Lower lobe of right lung (tissue), 2 donors: Measurements from ENCODE around the gene SYTL2. TPM values are rescaled to one million over a fixed set of nuclear protein-coding genes. Genes with fewer than 3 reads are reported as not detected.

Experiments
- ATAC-seq, 2 donors: fragments of 200-7000 bp; cut with Tn5 transposase; one replicate each; pipeline ENCODE4 v1.9.1; 2020 to 2022; ENCODE audit warnings: mild to moderate bottlenecking in 2 of 2, moderate library complexity in 2 of 2
- DNase-seq: peaks from one replicate; pipeline ENCODE4 v3.0.0-alpha.2; 2020
- H3K27ac ChIP-seq: fragments of 200-600 bp; one replicate; pipeline ENCODE4 v1.8.0; 2022
- H3K27me3 ChIP-seq: fragments of 200-600 bp; one replicate; pipeline ENCODE4 v1.8.0; 2022; ENCODE audit warnings: low read depth
- H3K36me3 ChIP-seq: fragments of 200-600 bp; one replicate; pipeline ENCODE4 v1.8.0; 2022; ENCODE audit warnings: mild to moderate bottlenecking
- H3K4me1 ChIP-seq: fragments of 200-600 bp; one replicate; pipeline ENCODE4 v1.8.0; 2022
- H3K4me3 ChIP-seq: fragments of 200-600 bp; one replicate; pipeline ENCODE4 v1.8.0; 2022; ENCODE audit warnings: mild to moderate bottlenecking
- H3K9me3 ChIP-seq: fragments of 200-600 bp; one replicate; pipeline ENCODE4 v1.8.0; 2022
- CTCF ChIP-seq: fragments of 200-600 bp; IDR thresholded peaks from one replicate; pipeline ENCODE4 v1.8.0; 2022; ENCODE audit warnings: antibody characterized with exemption, mild to moderate bottlenecking
- intact Hi-C: fragments of 100-400 bp; cut with DNase I; formaldehyde crosslinking; loops from one replicate; pipeline ENCODE4 v1.11.0; 2022
- total RNA-seq: library from RNA; stranded (reverse); fragmentation: NEBNext Ultra II Directional; extraction: Animal tissue kit (Norgen Biotek cat#: 25700); gene quantifications from one replicate; pipeline ENCODE4 v1.2.1, GENCODE V29; 2021
- donor health status: DM: no; HTN: yes; CAD: no; lungs with severe emphysema.

The SYTL2 gene
- total RNA-seq, 1 donor from 2014 or later: 23.6 TPM

GRCh38 chr11:85764796-85765195 is 46.1 kb downstream of the SYTL2 start:
- no peak overlapping the region for H3K4me3 ChIP-seq
- no peaks in the 10 kb centered on the region for H3K4me1 ChIP-seq
- no peaks in the 10 kb centered on the region for H3K9me3 ChIP-seq
- no peak for ATAC-seq
- no peak for TF ChIP-seq CTCF
- H3K36me3 ChIP-seq: no peaks in the 10 kb centered on the region
- no peak for DNase-seq
- H3K27me3 ChIP-seq: no peaks in the 10 kb centered on the region
- intact Hi-C loops: no loop called here
- no peak overlapping the region for H3K27ac ChIP-seq

DNA sequence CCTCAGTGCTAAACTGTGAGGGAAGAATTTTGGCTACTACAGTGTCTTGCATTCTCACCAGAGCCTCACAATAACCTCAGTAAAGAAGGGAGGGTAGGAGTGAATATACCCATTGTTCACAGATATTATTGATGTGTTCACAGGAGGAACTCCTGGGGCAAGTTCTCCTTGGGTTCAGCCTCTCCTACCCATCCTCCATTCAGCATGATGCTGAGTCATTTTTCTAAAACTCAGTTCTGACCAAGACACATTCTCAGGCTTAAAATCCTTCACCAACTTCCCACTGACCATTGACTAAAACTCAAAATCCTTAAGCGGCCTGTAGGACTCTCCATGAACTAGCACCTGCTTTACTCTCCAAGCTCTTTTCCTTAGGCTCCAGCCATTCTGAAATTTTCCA is 48.7 kb downstream of the SYTL2 start:
- ATAC-seq: no peak
- Histone ChIP-seq H3K27me3 (no peaks in the 10 kb centered on the region), H3K36me3 (no peaks in the 10 kb centered on the region), H3K4me1 (no peaks in the 10 kb centered on the region), H3K27ac (no peak overlapping the region), H3K4me3 (no peak overlapping the region), H3K9me3 (no peaks in the 10 kb centered on the region)
- intact Hi-C loops: no loop called here
- TF ChIP-seq CTCF: no peak
- DNase-seq: no peak

DNA sequence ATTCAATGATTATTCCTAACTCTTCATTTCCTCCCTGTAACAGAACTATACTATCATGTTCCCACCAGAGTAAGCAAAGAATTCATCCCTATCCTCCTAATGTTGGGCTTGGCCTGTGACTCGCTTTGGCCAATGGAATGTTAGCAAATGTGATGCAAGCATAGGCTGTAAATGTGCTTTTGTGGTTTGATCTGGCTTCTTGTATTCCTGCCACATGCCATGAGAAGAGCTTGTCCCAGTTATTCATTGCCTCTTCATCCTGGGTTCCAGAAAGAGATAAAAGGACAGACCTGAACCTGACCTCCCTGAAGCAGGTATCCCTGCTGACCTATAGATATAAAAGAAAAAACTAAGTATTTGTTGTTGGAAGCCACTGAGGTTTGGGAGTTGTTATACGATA is 51.0 kb downstream of the SYTL2 start:
- DNase-seq (no peak), ATAC-seq (no peak)
- Histone ChIP-seq H3K27ac (no peak overlapping the region), H3K4me1 (no peaks in the 10 kb centered on the region), H3K27me3 (no peaks in the 10 kb centered on the region), H3K36me3 (no peaks in the 10 kb centered on the region), H3K9me3 (no peaks in the 10 kb centered on the region), H3K4me3 (no peak overlapping the region)
- no peak for TF ChIP-seq CTCF
- intact Hi-C loops: no loop called here

- no peak for TF ChIP-seq CTCF
- H3K4me3 ChIP-seq: no peak overlapping the region
- H3K4me1 ChIP-seq: no peaks in the 10 kb centered on the region
- intact Hi-C loops: no loop called here
- ATAC-seq: no peak
- no peak for DNase-seq
- H3K36me3 ChIP-seq: no peaks in the 10 kb centered on the region
- no peak overlapping the region for H3K27ac ChIP-seq
- H3K27me3 ChIP-seq: no peaks in the 10 kb centered on the region
- H3K9me3 ChIP-seq: no peaks in the 10 kb centered on the region
Observed at GRCh38 chr11:85758480-85759039, 52.4 kb downstream of the SYTL2 start.

- no peak overlapping the region for H3K27ac ChIP-seq
- no peaks in the 10 kb centered on the region for H3K36me3 ChIP-seq
- H3K27me3 ChIP-seq: no peaks in the 10 kb centered on the region
- intact Hi-C loops: no loop called here
- ATAC-seq (no peak), DNase-seq (no peak)
- no peak for TF ChIP-seq CTCF
- H3K4me3 ChIP-seq: no peak overlapping the region
- H3K9me3 ChIP-seq: no peaks in the 10 kb centered on the region
- H3K4me1 ChIP-seq: no peaks in the 10 kb centered on the region
Observed at GRCh38 chr11:85758026-85758425, 52.9 kb downstream of the SYTL2 start.
